ENCODE results near the gene UNC5CL.

The UNC5CL gene

GRCh38 chr6:41065550-41066026 is 26.6 kb upstream of the UNC5CL start:
- H3K4me3 ChIP-seq (ENCODE audit: low read depth, low read length), result no peak overlapping the region
- DNase-seq (ENCODE audit: low read depth), result no peak

GRCh38 chr6:41064841-41065240 is 25.8 kb upstream of the UNC5CL start:
- H3K4me3 ChIP-seq (ENCODE audit: low read depth, low read length), result no peak overlapping the region

DNA sequence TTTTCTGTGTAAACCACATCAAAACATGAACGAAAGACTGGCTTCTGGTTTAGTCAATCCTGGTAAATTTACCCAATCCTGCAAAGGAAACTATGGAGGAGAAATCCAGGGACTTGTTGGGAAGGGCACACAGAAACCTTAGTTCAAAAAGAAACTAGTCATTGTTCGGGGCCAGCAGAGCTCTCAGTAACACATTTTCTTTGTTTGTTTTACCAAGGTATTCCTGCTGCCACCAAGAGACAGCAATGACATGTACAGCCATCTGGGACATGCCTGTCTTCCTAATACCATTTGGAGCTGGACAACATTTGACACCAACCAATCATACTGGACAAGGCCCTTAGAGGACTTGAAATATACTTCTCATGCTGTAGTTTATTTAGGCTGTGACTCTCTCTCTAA is 24.9 kb upstream of the UNC5CL start:
- no peak for DNase-seq (ENCODE audit: low read depth)
- no peak overlapping the region for H3K4me3 ChIP-seq (ENCODE audit: low read depth, low read length)

More at GRCh38 chr6:41064841-41065240, 25.8 kb upstream of the UNC5CL start:
- DNase-seq (ENCODE audit: low read depth), result no peak

DNA sequence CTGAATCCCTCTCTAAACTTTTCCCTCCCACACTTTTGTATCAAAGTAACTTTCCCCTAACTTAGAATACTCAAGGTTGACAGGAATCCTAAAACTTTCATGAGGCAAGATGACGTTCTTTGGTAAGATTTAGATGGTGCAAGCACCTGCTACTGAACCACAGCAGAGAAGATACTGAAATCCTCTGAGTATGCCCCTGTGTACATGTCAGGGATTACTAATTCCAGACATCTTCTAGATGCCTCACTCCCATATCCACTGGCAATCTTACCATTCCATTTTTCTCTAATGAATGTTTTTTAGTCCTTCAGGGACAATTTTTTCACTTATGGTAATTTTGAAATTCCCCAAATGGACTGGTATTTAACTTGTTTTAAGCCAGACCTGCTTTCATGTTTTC is 23.0 kb upstream of the UNC5CL start:
- H3K4me3 ChIP-seq (ENCODE audit: low read depth, low read length), result no peak overlapping the region
- DNase-seq (ENCODE audit: low read depth), result no peak

GRCh38 chr6:41061196-41061726 is 22.2 kb upstream of the UNC5CL start:
- no peak overlapping the region for H3K4me3 ChIP-seq (ENCODE audit: low read depth, low read length)
- DNase-seq (ENCODE audit: low read depth), result no peak

DNA sequence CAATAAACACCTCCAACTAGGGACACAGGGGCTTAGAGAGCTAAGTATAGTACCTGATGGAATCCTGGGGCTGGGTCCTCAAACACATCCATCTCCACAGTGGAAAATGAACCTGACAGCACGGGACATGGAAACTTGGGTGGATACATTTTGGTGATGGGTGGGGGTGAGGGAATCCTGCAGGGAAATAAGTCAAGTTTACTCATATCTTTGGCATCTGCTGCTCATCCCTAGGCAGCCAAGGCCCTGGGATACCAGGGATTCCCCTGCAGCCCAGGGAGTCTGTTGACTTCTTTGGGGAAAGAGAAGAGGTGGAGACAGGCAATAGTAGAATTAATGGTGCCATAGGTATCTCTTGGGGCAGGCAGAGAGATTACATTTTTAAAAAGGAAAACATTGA is 20.5 kb upstream of the UNC5CL start:
- H3K4me3 ChIP-seq (ENCODE audit: low read depth, low read length), result no peak overlapping the region
- DNase-seq (ENCODE audit: low read depth), result no peak

DNA sequence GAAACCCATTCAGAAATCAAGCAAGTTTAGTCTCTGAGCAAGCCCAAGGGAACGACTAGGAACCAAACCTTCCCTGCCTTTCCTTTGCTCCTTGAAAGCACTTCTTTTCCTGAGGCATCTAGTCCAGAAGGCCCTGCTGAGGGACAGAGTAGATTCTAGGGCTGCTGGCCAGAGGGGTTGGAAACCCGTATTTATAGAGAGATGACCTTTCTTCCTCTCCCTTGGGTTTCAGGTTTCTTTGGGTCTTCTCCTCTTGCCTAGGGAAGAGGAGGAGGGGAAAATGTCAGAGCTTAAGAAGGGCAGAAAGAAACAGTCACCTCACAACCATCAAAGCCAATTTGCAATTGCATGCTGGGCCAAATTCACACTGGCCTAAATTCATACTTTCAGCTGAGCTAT is 19.8 kb upstream of the UNC5CL start:
- H3K4me3 ChIP-seq (ENCODE audit: low read depth, low read length), result no peak overlapping the region
- DNase-seq (ENCODE audit: low read depth), result no peak

GRCh38 chr6:41056768-41057490 is 17.9 kb upstream of the UNC5CL start:
- no peak for DNase-seq (ENCODE audit: low read depth)
- H3K4me3 ChIP-seq (ENCODE audit: low read depth, low read length), result no peak overlapping the region

- no peak for DNase-seq (ENCODE audit: low read depth)
- no peak overlapping the region for H3K4me3 ChIP-seq (ENCODE audit: low read depth, low read length)
These were observed 16.1 kb upstream of the UNC5CL start for GRCh38 chr6:41055149-41055548.

- H3K4me3 ChIP-seq (ENCODE audit: low read depth, low read length), result no peak overlapping the region
- no peak for DNase-seq (ENCODE audit: low read depth)
These were observed 15.5 kb upstream of the UNC5CL start for GRCh38 chr6:41054511-41054910.

DNA sequence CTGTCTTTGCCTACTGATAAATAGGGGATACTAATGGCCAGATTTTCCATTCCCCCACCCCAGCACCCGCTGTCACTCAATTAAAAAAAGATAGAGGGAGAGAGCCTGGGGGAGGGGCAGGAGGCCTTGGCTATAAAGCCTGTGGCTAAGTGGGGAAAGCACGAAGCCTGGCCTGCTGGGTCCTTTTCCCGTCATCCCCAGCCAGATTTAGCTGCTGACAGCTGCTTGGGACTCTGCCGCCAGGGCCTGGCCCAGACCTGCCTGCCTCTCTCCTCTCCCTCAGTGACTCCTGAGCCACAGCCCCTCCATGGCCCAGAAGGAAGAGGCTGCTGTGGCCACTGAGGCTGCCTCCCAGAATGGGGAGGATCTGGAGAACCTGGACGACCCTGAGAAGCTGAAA is 14.0 kb upstream of the UNC5CL start, which contains the start of gene APOBEC2:
Gene APOBEC2, plus strand, starts transcription at position 162 of the 400 bp plus-strand sequence. Its CDS starts 146 bp downstream, at position 308.
- no peak within 1 kb of the TSS for H3K4me3 ChIP-seq (ENCODE audit: low read depth, low read length)
- DNase-seq (ENCODE audit: low read depth), result no peak

DNA sequence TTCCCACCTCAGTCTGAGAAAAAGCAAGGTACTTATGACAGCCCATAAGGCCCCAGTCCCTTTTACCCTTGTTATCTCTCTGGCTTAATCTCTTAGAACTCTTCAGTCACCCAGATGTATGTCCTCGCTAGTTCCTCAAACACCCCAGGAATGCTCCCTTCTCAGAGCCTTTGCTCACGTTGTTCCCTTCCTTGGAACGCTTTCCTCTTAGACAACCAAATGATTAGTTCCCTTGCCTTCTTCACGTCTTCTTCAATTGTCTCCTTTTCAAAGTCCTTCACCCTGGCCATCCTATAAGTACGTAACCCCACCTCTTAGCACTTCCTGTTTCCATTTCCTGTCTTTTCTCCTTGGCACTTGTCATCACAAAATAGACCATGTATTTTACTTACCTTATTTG is 12.9 kb upstream of the UNC5CL start:
- H3K4me3 ChIP-seq (ENCODE audit: low read depth, low read length), result no peak overlapping the region
- no peak for DNase-seq (ENCODE audit: low read depth)

DNA sequence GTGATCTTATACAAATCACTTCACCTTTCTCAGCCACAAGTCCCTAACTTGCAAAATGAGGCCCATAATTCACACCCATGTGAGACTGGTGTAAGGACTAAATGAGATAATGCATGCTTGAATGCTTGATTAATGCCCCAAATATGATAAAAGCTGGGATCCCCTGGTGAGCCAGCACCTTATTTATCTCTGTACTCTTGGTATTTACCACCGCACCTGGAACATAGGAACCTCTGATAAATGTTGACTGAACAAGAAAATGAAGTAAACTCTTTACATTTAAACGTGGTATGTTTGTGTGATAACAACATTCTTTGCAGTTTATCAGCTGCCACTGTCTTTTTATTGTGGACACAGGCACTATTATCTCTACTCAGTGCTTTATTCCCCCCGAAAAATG is 11.5 kb upstream of the UNC5CL start:
- DNase-seq (ENCODE audit: low read depth), result no peak

GRCh38 chr6:41049955-41050354 is 10.9 kb upstream of the UNC5CL start:
- H3K4me3 ChIP-seq (ENCODE audit: low read depth, low read length), result no peak overlapping the region
- DNase-seq (ENCODE audit: low read depth), result no peak

More for the DNA sequence above, 11.5 kb upstream of the UNC5CL start:
- H3K4me3 ChIP-seq (ENCODE audit: low read depth, low read length), result no peak overlapping the region

- DNase-seq (ENCODE audit: low read depth), result no peak
- H3K4me3 ChIP-seq (ENCODE audit: low read depth, low read length), result no peak overlapping the region
These were observed 10.5 kb upstream of the UNC5CL start for GRCh38 chr6:41049521-41049920.

DNA sequence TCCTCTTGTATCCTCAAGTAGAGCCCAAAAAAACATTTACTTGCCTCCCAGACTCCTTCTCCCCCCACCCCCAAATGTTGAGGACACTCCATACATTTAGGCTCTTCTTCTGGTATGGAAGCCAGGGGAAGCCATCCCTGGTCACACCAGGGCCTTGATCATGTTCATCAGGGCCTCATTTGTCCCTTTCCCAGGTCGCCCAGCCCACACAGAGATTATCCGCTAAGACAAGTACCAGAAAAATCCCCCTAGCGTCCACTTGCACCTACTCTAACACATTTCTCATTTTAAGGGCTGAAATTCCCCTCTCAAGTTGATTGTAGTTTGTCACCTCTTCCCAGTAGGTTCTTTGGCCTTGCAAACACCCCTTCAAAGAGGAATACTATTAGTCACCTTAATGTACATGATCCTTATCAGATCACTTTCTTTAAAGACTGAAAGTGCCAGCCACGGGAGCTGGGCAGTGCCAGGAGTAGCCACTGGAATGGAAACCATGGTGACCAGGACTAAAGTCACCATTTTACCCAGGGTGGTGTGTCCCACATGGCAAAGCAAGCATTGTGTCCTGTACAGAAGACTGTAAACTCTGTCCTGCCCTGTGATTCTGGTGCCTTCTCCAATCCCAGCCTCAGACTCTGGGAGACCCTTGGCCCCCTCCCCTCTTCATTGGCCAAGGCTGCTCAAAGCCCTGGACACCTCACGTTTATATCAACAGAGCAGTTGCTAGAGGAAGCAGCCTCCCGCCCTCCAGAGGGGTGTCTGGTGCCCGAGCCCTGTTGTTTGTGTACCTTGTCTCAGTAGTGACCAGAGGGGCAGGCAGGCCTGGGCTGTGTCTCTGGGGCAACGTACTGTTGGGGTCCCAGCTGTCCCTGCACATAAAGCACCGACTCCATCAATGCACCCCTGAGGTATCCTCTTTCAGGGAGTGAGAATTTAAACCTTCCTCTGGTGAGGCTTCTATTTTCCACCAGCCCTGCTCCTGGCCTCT is 9.0 kb upstream of the UNC5CL start:
- DNase-seq (ENCODE audit: low read depth), result no peak
- H3K4me3 ChIP-seq (ENCODE audit: low read depth, low read length), result no peak overlapping the region

DNA sequence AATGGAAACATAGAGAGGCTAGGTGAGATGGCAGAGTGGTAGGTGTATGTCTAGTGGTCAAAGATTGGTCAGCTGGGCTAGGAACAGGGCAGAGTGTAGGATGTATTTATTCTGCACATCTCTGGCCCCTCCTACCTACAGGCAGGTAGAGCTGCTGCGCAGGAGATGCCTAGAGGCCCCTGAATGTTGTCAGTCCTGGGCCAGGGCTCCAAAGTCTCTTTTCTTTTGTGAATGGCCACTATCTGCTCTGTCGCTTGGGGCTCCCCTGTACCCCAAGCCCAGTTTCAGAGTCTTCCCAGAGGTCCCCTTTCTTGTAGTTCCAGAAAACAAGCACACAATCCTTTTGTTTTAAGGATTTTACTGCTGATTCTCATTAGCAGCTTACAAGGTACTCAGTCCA is 8.3 kb upstream of the UNC5CL start:
- H3K4me3 ChIP-seq (ENCODE audit: low read depth, low read length), result no peak overlapping the region
- no peak for DNase-seq (ENCODE audit: low read depth)

GRCh38 chr6:41046084-41046483 is 7.1 kb upstream of the UNC5CL start:
- H3K4me3 ChIP-seq (ENCODE audit: low read depth, low read length), result no peak overlapping the region
- no peak for DNase-seq (ENCODE audit: low read depth)

GRCh38 chr6:41045664-41046063 is 6.6 kb upstream of the UNC5CL start:
- H3K4me3 ChIP-seq (ENCODE audit: low read depth, low read length), result no peak overlapping the region
- DNase-seq (ENCODE audit: low read depth), result no peak

GRCh38 chr6:41043151-41043550 is 4.1 kb upstream of the UNC5CL start:
- no peak overlapping the region for H3K4me3 ChIP-seq (ENCODE audit: low read depth, low read length)
- no peak for DNase-seq (ENCODE audit: low read depth)
